Measurements from ENCODE around the gene CASP5.

Gene CASP5

GRCh38 chr11:104967534-104968354 is 55.2 kb downstream of the CASP5 start:
- peak; percentile 1 for DNase-seq (ENCODE audit: low read depth)

DNA sequence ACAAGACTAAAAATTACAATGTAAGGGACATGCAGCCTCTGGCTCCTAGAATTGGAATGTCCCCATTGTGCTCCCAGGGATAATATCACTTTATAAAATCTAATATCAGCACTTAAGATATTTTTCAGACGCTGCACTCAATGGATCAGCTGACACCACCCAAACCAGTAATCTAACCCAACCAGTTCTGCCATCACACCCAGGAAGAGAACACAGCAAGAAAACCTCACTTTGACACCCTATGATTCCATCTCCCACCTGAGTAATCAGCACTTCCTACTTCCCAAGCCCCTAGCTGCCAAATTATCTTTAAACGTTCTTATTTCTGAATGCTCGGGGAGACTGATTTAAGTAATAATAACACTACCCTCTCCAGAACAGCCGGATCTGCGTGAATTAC is 57.2 kb downstream of the CASP5 start:
- DNase-seq (ENCODE audit: low read depth) = no peak

DNA sequence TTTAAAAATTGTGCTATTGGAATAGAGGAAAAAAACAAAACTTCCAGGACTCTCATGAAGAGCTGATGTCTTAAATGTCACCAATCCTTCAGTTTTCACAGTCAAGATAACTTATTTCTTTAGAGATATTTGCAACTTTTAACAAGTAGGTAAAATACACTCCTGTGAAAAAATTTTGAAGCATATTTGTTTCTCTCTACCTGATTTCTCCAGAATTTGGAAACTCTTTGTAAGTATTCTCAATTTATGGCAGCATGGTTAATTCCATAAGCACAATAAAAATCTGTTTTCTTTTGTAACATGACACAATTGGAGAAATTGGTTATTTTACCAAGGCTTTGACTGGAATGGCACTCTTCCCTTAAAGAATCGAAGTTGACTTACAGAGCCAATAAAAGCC is 58.7 kb downstream of the CASP5 start:
- DNase-seq (ENCODE audit: low read depth) = no peak

DNA sequence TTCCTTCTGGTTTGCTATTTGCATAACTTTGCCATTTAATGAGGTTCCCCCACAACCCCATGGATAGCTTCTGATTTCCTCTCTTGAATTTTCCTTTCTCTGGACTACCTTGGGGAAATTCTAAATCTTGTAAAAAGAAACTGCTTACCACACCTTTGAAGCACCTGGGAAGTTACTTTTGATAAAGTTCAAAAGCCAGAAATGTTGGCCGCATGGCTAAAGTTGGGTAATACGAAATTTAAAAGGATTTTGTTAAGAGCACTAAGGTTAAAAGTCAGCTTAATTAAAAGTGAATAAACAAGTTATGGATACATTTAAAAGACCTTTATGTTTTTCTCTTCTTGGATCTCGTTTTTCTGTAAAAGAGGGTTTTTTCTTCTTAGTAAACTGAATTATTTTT is 60.1 kb downstream of the CASP5 start:
- DNase-seq (ENCODE audit: low read depth) = no peak

DNA sequence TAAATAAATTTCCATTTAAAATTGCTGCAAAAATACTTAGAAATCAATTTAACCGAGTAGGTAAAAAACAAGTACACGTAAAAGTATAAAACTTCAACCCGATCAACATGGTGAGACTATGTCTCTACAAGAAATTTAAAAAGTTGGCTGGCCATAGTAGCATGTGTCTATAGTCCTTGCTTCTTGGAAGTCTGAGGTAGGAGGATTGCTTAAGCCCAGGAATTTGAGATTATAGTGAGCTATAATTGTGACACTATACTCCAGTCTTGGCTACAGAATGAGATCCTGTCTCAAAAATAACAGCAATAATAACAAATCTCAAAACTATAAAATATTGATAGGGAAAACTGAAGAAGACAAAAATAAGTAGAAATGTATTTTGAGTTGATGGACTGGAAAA is 65.7 kb downstream of the CASP5 start:
- no peak for DNase-seq (ENCODE audit: low read depth)

DNA sequence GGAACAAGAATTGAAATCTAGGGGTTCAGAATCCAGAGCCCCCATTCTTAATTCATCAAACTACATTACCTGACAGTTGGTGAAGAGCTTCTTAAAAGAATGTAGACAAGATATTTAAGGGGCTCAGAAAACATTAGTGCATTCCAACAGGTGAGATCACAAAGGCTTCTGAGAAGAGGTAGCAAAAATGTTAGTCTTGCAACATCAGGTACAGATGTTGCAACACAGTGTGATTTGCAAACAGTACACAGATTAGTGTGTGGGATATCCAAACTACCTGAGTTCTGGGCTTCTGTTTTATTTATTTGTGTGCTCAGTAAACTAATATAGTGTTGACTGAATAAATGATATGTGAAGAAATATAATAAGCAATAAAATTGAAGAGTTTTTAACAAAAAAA is 66.4 kb downstream of the CASP5 start:
- no peak for DNase-seq (ENCODE audit: low read depth)

- DNase-seq (ENCODE audit: low read depth) = peak; percentile 11
These were observed 76.1 kb downstream of the CASP5 start for GRCh38 chr11:104946907-104947306.
